PC-9 (cell line): ENCODE data around the gene NFATC1. TPM values are rescaled to one million over a fixed set of nuclear protein-coding genes. Genes with fewer than 3 reads are reported as not detected.

Experiments used
- BruUV-seq: library from RNA; stranded (reverse); fragments of 400-500 nt; replicated peaks from 2 replicates; lab custom pipeline; 2021; lab: Mats Ljungman, UMichigan
- CTCF ChIA-PET: fragments of 300-600 bp; sonication (Branson Sonifier 250); formaldehyde crosslinking; loops from one replicate; lab custom pipeline; 2022; ENCODE audit warnings: antibody characterized with exemption; lab: Charles Lee
- POLR2A ChIA-PET: fragments of 300-600 bp; sonication (Branson Sonifier 250); formaldehyde crosslinking; loops from one replicate; lab custom pipeline; 2022; ENCODE audit warnings: antibody characterized with exemption; ENCODE audit not compliant: unreplicated experiment; lab: Charles Lee
- DNase-seq, 2 experiments: peaks; one replicate each; pipeline versions ENCODE4 v3.0.0 to v3.0.0-alpha.2; 2015 to 2022; ENCODE audit warnings: mixed read lengths in 1 of 2
- H2AFZ ChIP-seq: fragments of 200-600 bp; sonication (generic); 2 replicates; pipeline ENCODE4 v1.8.1; 2017; ENCODE audit warnings: antibody characterized with exemption
- H3F3A ChIP-seq: fragments of 200-600 bp; sonication (generic); 2 replicates; pipeline ENCODE4 v1.8.1; 2017; ENCODE audit warnings: antibody characterized with exemption, mild to moderate bottlenecking, low read depth; ENCODE audit not compliant: insufficient read depth
- H3K27ac ChIP-seq: fragments of 200-600 bp; sonication (generic); 2 replicates; pipeline ENCODE4 v1.6.1; 2016; ENCODE audit warnings: mixed run types
- H3K27me3 ChIP-seq: fragments of 200-600 bp; sonication (generic); 2 replicates; pipeline ENCODE4 v1.6.1; 2016; ENCODE audit warnings: low read depth, mixed run types; ENCODE audit not compliant: insufficient read depth
- H3K36me3 ChIP-seq: fragments of 200-600 bp; sonication (generic); 2 replicates; pipeline ENCODE4 v1.6.1; 2016; ENCODE audit warnings: low read depth, mixed run types
- H3K4me1 ChIP-seq: fragments of 200-600 bp; sonication (generic); replicated peaks from 2 replicates; pipeline ENCODE4 v1.6.1; 2016; ENCODE audit warnings: mixed run types; ENCODE audit not compliant: insufficient read depth
- H3K4me2 ChIP-seq: fragments of 200-600 bp; sonication (generic); 2 replicates; pipeline ENCODE4 v1.6.1; 2017; ENCODE audit warnings: mixed run types
- H3K4me3 ChIP-seq: fragments of 200-600 bp; sonication (generic); 2 replicates; pipeline ENCODE4 v1.6.1; 2016; ENCODE audit warnings: mixed run types
- H3K79me2 ChIP-seq: fragments of 200-600 bp; sonication (generic); 2 replicates; pipeline ENCODE4 v1.6.1; 2017; ENCODE audit warnings: low read depth, mixed run types
- H3K9me2 ChIP-seq: fragments of 200-600 bp; sonication (generic); 2 replicates; pipeline ENCODE4 v1.8.1; 2017; ENCODE audit warnings: mild to moderate bottlenecking; ENCODE audit not compliant: insufficient read depth
- H3K9me3 ChIP-seq: fragments of 200-600 bp; sonication (generic); 2 replicates; pipeline ENCODE4 v1.8.1; 2016; ENCODE audit warnings: low read depth; ENCODE audit not compliant: insufficient read depth
- H4K20me1 ChIP-seq: fragments of 200-600 bp; sonication (generic); 2 replicates; pipeline ENCODE4 v1.8.1; 2017; ENCODE audit not compliant: insufficient read depth
- CTCF ChIP-seq: fragments of 200-600 bp; sonication (generic); conservative IDR thresholded peaks from 2 replicates; pipeline ENCODE4 v1.6.1; 2017; ENCODE audit warnings: mixed run types, antibody characterized with exemption, mild to moderate bottlenecking, moderate library complexity
- EZH2 ChIP-seq: fragments of 200-600 bp; sonication (generic); IDR thresholded peaks from 2 replicates; pipeline ENCODE4 v1.8.0; 2017; ENCODE audit warnings: antibody characterized with exemption, low read depth
- intact Hi-C: fragments of 100-400 bp; cut with micrococcal nuclease; formaldehyde crosslinking; loops from one replicate; pipeline ENCODE4 v1.10.0; 2022; ENCODE audit not compliant: unreplicated experiment
- total RNA-seq: library from RNA; stranded (reverse); gene quantifications from 2 replicates; pipeline ENCODE4 v1.2.3, GENCODE V29; 2021

Gene NFATC1
- total RNA-seq, 1 experiment from 2014 or later = 2.6 TPM

- Histone ChIP-seq H3K36me3 (no peaks in the 10 kb centered on the region), H3K27ac (no peak overlapping the region), H2AFZ (no peak overlapping the region), H3K27me3 (peaks cover 17% of the 10 kb centered on the region; the same call in 1 of the 2 replicates), H3K9me3 (no peaks in the 10 kb centered on the region), H3K4me2 (no peak overlapping the region), H4K20me1 (no peaks in the 10 kb centered on the region), H3K4me1 (no peaks in the 10 kb centered on the region), H3K79me2 (no peaks in the 10 kb centered on the region), H3F3A (no peaks in the 10 kb centered on the region), H3K9me2 (no peaks in the 10 kb centered on the region), H3K4me3 (no peak overlapping the region)
- ChIA-PET POLR2A (no interaction called here), CTCF (no interaction called here)
- no peak for TF ChIP-seq CTCF
- no peak for TF ChIP-seq EZH2
- intact Hi-C loops = no loop called here
- DNase-seq = no peak
- no TSS peak for BruUV-seq
These were observed 90.8 kb downstream of the NFATC1 start for GRCh38 chr18:79486356-79487182.

- H3K9me3 ChIP-seq = no peaks in the 10 kb centered on the region
- H3K27me3 ChIP-seq = peaks cover 17% of the 10 kb centered on the region; the same call in 1 of the 2 replicates
- no peaks in the 10 kb centered on the region for H3K4me1 ChIP-seq
- H3K9me2 ChIP-seq = no peaks in the 10 kb centered on the region
- ChIA-PET POLR2A (no interaction called here), CTCF (no interaction called here)
- intact Hi-C loops = no loop called here
- DNase-seq = no peak
- no peak overlapping the region for H2AFZ ChIP-seq
- H3K79me2 ChIP-seq = no peaks in the 10 kb centered on the region
- no peaks in the 10 kb centered on the region for H4K20me1 ChIP-seq
- no TSS peak for BruUV-seq
- no peak overlapping the region for H3K4me2 ChIP-seq
- H3K36me3 ChIP-seq = no peaks in the 10 kb centered on the region
- no peak overlapping the region for H3K4me3 ChIP-seq
- H3F3A ChIP-seq = no peaks in the 10 kb centered on the region
- H3K27ac ChIP-seq = no peak overlapping the region
- TF ChIP-seq CTCF (no peak), EZH2 (no peak)
These were observed 91.6 kb downstream of the NFATC1 start for GRCh38 chr18:79487183-79487800.

- Histone ChIP-seq H3K9me3 (no peaks in the 10 kb centered on the region), H3K36me3 (no peaks in the 10 kb centered on the region), H3F3A (no peaks in the 10 kb centered on the region), H3K9me2 (no peaks in the 10 kb centered on the region), H4K20me1 (no peaks in the 10 kb centered on the region), H3K4me1 (no peaks in the 10 kb centered on the region), H3K27me3 (peaks cover 17% of the 10 kb centered on the region; the same call in 1 of the 2 replicates), H3K4me2 (no peak overlapping the region), H2AFZ (no peak overlapping the region), H3K27ac (no peak overlapping the region), H3K4me3 (no peak overlapping the region), H3K79me2 (no peaks in the 10 kb centered on the region)
- ChIA-PET CTCF (no interaction called here), POLR2A (no interaction called here)
- TF ChIP-seq EZH2 = no peak
- TF ChIP-seq CTCF = no peak
- intact Hi-C loops = no loop called here
- DNase-seq = no peak
- no TSS peak for BruUV-seq
These were observed 92.1 kb downstream of the NFATC1 start for GRCh38 chr18:79487801-79488201.
